Liver (tissue), 9 donors: ENCODE results near the gene PLA2G4E. TPM values are rescaled to one million over a fixed set of nuclear protein-coding genes. Genes with fewer than 3 reads are reported as not detected.

Experiments
- DNase-seq: peaks from one replicate; pipeline ENCODE4 v3.0.0-alpha.2; 2017; ENCODE audit warnings: low spot score
- H3K27ac ChIP-seq, 2 donors: one replicate each; pipeline ENCODE4 v1.7.0; 2013; ENCODE audit warnings: inconsistent platforms in 2 of 2, low read length in 2 of 2, control low read depth in 1 of 2, low read depth in 1 of 2, mild to moderate bottlenecking in 1 of 2
- H3K27me3 ChIP-seq, 4 donors: one replicate each; pipeline versions ENCODE4 v1.6.1 to v1.7.0; 2013; ENCODE audit warnings: low read length in 3 of 4, inconsistent platforms in 1 of 4, mild to moderate bottlenecking in 1 of 4, moderate library complexity in 1 of 4; ENCODE audit not compliant: control insufficient read depth in 4 of 4, insufficient read depth in 4 of 4
- H3K36me3 ChIP-seq, 4 donors: one replicate each; pipeline versions ENCODE4 v1.6.1 to v1.7.0; 2013; ENCODE audit warnings: low read length in 3 of 4, mild to moderate bottlenecking in 3 of 4, low read depth in 1 of 4, moderate library complexity in 1 of 4; ENCODE audit not compliant: control insufficient read depth in 4 of 4, insufficient read depth in 3 of 4
- H3K4me1 ChIP-seq, 4 donors: one replicate each; pipeline versions ENCODE4 v1.6.1 to v1.7.0; 2013; ENCODE audit warnings: low read length in 3 of 4, mild to moderate bottlenecking in 3 of 4, moderate library complexity in 1 of 4; ENCODE audit not compliant: control insufficient read depth in 4 of 4, insufficient read depth in 4 of 4
- H3K4me3 ChIP-seq, 3 donors: one replicate each; pipeline versions ENCODE4 v1.6.1 to v1.7.0; 2013; ENCODE audit warnings: low read length in 3 of 3, control low read depth in 1 of 3, low read depth in 1 of 3, mild to moderate bottlenecking in 1 of 3
- H3K9ac ChIP-seq, 2 donors: one replicate each; pipeline ENCODE4 v1.7.0; 2013; ENCODE audit warnings: low read length in 2 of 2, mild to moderate bottlenecking in 2 of 2, moderate library complexity in 2 of 2, control low read depth in 1 of 2, low read depth in 1 of 2
- H3K9me3 ChIP-seq, 4 donors: one replicate each; pipeline versions ENCODE4 v1.6.1 to v1.7.0; 2013; ENCODE audit warnings: low read length in 3 of 4; ENCODE audit not compliant: control insufficient read depth in 4 of 4
- ATF3 ChIP-seq: IDR thresholded peaks from 2 replicates; pipeline ENCODE4 v1.6.1; 2016; ENCODE audit warnings: antibody characterized with exemption
- CTCF ChIP-seq: fragments of 150-350 bp; IDR thresholded peaks from 2 replicates; pipeline ENCODE4 v1.5.1; 2017; ENCODE audit warnings: improper control_type of control experiment, low read depth, low read length; ENCODE audit not compliant: missing input control
- EGR1 ChIP-seq, 2 donors: IDR thresholded peaks; 2 replicates each; pipeline ENCODE4 v1.6.1; 2016 to 2018; ENCODE audit warnings: antibody characterized with exemption in 2 of 2, low read depth in 2 of 2
- FOXA1 ChIP-seq: IDR thresholded peaks from 2 replicates; pipeline ENCODE4 v1.6.1; 2016; ENCODE audit warnings: antibody characterized with exemption
- FOXA2 ChIP-seq: IDR thresholded peaks from 2 replicates; pipeline ENCODE4 v1.6.1; 2016; ENCODE audit warnings: antibody characterized with exemption
- GABPA ChIP-seq, 2 donors: IDR thresholded peaks in 1 of 2; conservative IDR thresholded peaks in 1 of 2; 2 replicates each; pipeline ENCODE4 v1.6.1; 2016; ENCODE audit warnings: antibody characterized with exemption in 2 of 2, mild to moderate bottlenecking in 1 of 2, moderate library complexity in 1 of 2
- HNF4A ChIP-seq, 2 donors: conservative IDR thresholded peaks; 2 replicates each; pipeline ENCODE4 v1.6.1; 2016; ENCODE audit warnings: antibody characterized with exemption in 2 of 2, mild to moderate bottlenecking in 2 of 2
- HNF4G ChIP-seq: IDR thresholded peaks from 2 replicates; pipeline ENCODE4 v1.6.1; 2016; ENCODE audit warnings: antibody characterized with exemption
- JUND ChIP-seq, 2 donors: IDR thresholded peaks; 2 replicates each; pipeline ENCODE4 v1.6.1; 2016; ENCODE audit warnings: antibody characterized with exemption in 2 of 2
- MAX ChIP-seq: IDR thresholded peaks from 2 replicates; pipeline ENCODE4 v1.6.1; 2016; ENCODE audit warnings: antibody characterized with exemption
- NR2F2 ChIP-seq: IDR thresholded peaks from 2 replicates; pipeline ENCODE4 v1.6.1; 2016; ENCODE audit warnings: antibody characterized with exemption
- RAD21 ChIP-seq, 2 donors: IDR thresholded peaks; 2 replicates each; pipeline ENCODE4 v1.6.1; 2016; ENCODE audit warnings: antibody characterized with exemption in 2 of 2, mild to moderate bottlenecking in 2 of 2
- REST ChIP-seq: IDR thresholded peaks from 2 replicates; pipeline ENCODE4 v1.6.1; 2016; ENCODE audit warnings: antibody characterized with exemption, mild to moderate bottlenecking
- RXRA ChIP-seq, 2 donors: IDR thresholded peaks; 2 replicates each; pipeline ENCODE4 v1.6.1; 2017 to 2018; ENCODE audit warnings: antibody characterized with exemption in 2 of 2, mild to moderate bottlenecking in 1 of 2
- SP1 ChIP-seq: IDR thresholded peaks from 2 replicates; pipeline ENCODE4 v1.6.1; 2018; ENCODE audit warnings: antibody characterized with exemption, mild to moderate bottlenecking
- TAF1 ChIP-seq: conservative IDR thresholded peaks from 2 replicates; pipeline ENCODE4 v1.6.1; 2016; ENCODE audit warnings: antibody characterized with exemption, mild to moderate bottlenecking
- YY1 ChIP-seq: IDR thresholded peaks from 2 replicates; pipeline ENCODE4 v1.6.1; 2016; ENCODE audit warnings: antibody characterized with exemption, mild to moderate bottlenecking
- ZBTB33 ChIP-seq: IDR thresholded peaks from 2 replicates; pipeline ENCODE4 v1.6.1; 2016; ENCODE audit warnings: antibody characterized with exemption
- WGBS: extraction: QIAGEN DNeasy Blood & Tissue Kit; methylation state at CpG from one replicate; pipeline ENCODE4 v1.1.7; 2013; 5-methylcytosine and 5-hydroxymethylcytosine counted together
- polyA plus RNA-seq, 2 donors: library from polyadenylated mRNA; stranded (reverse) in 1 of 2; unstranded in 1 of 2; fragments of 200-250 nt in 1 of 2; fragments of >200 nt in 1 of 2; fragmentation: Nextera tagmentation in 1 of 2; extraction: Ambion mirVana in 1 of 2; gene quantifications; one replicate each; pipeline versions ENCODE4 v1.2.1 to v1.2.3, GENCODE V29; 2013 to 2015
- total RNA-seq, 2 donors: library from RNA; depleted of rRNA; stranded (reverse); fragments of >200 nt; gene quantifications; one replicate each; pipeline ENCODE4 v1.2.3, GENCODE V29; 2014
- donor health status: healthy.
- donor health status: healthy.
- donor health status: healthy.
- donor health status: healthy.
- donor health status: healthy.

Gene PLA2G4E
- total and polyA plus RNA-seq, 4 donors, result not detected

- no peak overlapping the region for H3K4me3 ChIP-seq
- H3K27me3 ChIP-seq, result no peaks in the 10 kb centered on the region
- no peaks in the 10 kb centered on the region for H3K9me3 ChIP-seq
- no peaks in the 10 kb centered on the region for H3K36me3 ChIP-seq
- no peaks in the 10 kb centered on the region for H3K4me1 ChIP-seq
- TF ChIP-seq HNF4A (conservative IDR thresholded peaks at IDR 0.05) (no peak), SP1 (no peak), REST (no peak), GABPA (IDR thresholded peaks at IDR 0.05 in 1 of 2, conservative IDR thresholded peaks at IDR 0.05 in 1 of 2) (no peak), RAD21 (IDR thresholded peaks at IDR 0.05) (no peak), TAF1 (no peak), FOXA2 (no peak)
- DNase-seq, result no peak
- 90% methylated on average over 7 of the region's 7 CpGs for WGBS
- no peak overlapping the region for H3K9ac ChIP-seq
- no peak overlapping the region for H3K27ac ChIP-seq
Measured at GRCh38 chr15:41992803-41993190, 28.0 kb downstream of the PLA2G4E start.

- TF ChIP-seq ZBTB33, result no peak
- no peak for TF ChIP-seq JUND (IDR thresholded peaks at IDR 0.05)
- no peak for TF ChIP-seq NR2F2
- TF ChIP-seq REST, result no peak
- TF ChIP-seq GABPA (IDR thresholded peaks at IDR 0.05 in 1 of 2, conservative IDR thresholded peaks at IDR 0.05 in 1 of 2), result no peak
- TF ChIP-seq MAX, result no peak
- no peak for TF ChIP-seq HNF4A (conservative IDR thresholded peaks at IDR 0.05)
- TF ChIP-seq RXRA (IDR thresholded peaks at IDR 0.05), result no peak
- no peak for TF ChIP-seq ATF3
- TF ChIP-seq TAF1, result no peak
- no peak for TF ChIP-seq HNF4G
- no peak for TF ChIP-seq SP1
- no peak for TF ChIP-seq FOXA2
- TF ChIP-seq RAD21 (IDR thresholded peaks at IDR 0.05), result no peak
- no peak for TF ChIP-seq FOXA1
- no peak for TF ChIP-seq EGR1 (IDR thresholded peaks at IDR 0.05; ENCODE audit: low read depth in 2 of 2)
- TF ChIP-seq CTCF, result no peak
- TF ChIP-seq YY1, result no peak
- Histone ChIP-seq H3K4me3 (no peak overlapping the region), H3K27ac (no peak overlapping the region), H3K36me3 (no peaks in the 10 kb centered on the region), H3K4me1 (no peaks in the 10 kb centered on the region), H3K9ac (no peak overlapping the region), H3K9me3 (no peaks in the 10 kb centered on the region), H3K27me3 (no peaks in the 10 kb centered on the region)
- WGBS, result 93% methylated on average over 18 of the region's 18 CpGs
- DNase-seq, result no peak
Measured at GRCh38 chr15:41992151-41992802, 28.6 kb downstream of the PLA2G4E start.
